ENCODE measurements around the gene VARS1. TPM values are rescaled to one million over a fixed set of nuclear protein-coding genes. Genes with fewer than 3 reads are reported as not detected.

VARS1 gene
- 85.2 and 165 TPM in 2 replicates for total RNA-seq

GRCh38 chr6:31795616-31796298 is at the start of gene VARS1:
Gene VARS1 (minus strand): TSS chr6:31795752. CDS start chr6:31795217, 535 bp downstream.

DNA sequence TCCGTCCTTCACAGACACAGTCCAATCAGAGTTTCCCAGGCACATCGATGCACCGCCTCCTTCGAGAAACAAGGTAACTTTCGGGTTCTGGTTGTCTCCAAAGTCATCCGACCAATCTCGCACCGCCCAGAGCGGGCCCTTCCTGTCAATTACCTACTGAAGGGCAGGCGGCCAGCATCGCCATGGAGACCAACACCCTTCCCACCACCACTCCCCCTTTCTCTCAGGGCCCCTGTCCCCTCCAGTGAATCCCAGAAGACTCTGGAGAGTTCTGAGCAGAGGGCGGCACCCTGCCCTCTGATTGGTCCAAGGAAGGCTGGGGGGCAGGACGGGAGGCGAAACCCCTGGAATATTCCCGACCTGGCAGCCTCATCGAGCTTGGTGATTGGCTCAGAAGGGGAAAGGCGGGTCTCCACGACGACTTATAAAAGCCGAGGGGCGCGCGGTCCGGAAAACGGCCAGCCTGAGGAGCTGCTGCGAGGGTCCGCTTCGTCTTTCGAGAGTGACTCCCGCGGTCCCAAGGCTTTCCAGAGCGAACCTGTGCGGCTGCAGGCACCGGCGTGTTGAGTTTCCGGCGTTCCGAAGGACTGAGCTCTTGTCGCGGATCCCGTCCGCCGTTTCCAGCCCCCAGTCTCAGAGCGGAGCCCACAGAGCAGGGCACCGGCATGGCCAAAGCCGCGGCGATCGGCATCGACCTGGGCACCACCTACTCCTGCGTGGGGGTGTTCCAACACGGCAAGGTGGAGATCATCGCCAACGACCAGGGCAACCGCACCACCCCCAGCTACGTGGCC is 31.9 kb upstream of the VARS1 start, which contains the start of gene HSPA1B:
Gene HSPA1B, plus strand, starts transcription at position 453 of the 794 bp plus-strand sequence. Its CDS starts 213 bp downstream, at position 666.

DNA sequence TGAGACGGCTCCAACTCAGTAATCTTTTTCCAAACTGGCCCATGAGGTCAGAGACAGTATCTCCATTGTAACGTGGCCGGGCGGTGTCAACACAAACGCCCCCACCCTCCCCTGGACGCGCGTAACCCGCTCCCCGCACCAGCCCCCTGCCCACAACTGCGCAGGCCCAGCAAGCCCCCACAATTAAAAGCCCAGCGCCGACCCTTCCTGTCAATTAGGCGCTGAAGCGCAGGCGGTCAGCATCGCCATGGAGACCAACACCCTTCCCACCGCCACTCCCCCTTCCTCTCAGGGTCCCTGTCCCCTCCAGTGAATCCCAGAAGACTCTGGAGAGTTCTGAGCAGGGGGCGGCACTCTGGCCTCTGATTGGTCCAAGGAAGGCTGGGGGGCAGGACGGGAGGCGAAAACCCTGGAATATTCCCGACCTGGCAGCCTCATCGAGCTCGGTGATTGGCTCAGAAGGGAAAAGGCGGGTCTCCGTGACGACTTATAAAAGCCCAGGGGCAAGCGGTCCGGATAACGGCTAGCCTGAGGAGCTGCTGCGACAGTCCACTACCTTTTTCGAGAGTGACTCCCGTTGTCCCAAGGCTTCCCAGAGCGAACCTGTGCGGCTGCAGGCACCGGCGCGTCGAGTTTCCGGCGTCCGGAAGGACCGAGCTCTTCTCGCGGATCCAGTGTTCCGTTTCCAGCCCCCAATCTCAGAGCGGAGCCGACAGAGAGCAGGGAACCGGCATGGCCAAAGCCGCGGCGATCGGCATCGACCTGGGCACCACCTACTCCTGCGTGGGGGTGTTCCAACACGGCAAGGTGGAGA is 19.7 kb upstream of the VARS1 start, which contains the start of the genes HSPA1A and HSPA1L:
Gene HSPA1A, plus strand, starts transcription at position 519 of the 814 bp plus-strand sequence. Its CDS starts 214 bp downstream, at position 733.
Gene HSPA1L, minus strand, starts transcription at position 259 of the 814 bp plus-strand sequence. CDS start 3,311 bp downstream, outside the sequence.

GRCh38 chr6:31806470-31807272 is 11.1 kb upstream of the VARS1 start, which contains the start of gene LSM2:
Gene LSM2 (minus strand): TSS chr6:31806966. CDS start chr6:31806757, 209 bp downstream.

GRCh38 chr6:31776989-31777666 is 18.4 kb downstream of the VARS1 start, which contains the start of gene VWA7:
Gene VWA7 (minus strand): TSS chr6:31777328. CDS start chr6:31776779, 549 bp downstream.

GRCh38 chr6:31762356-31762755 is 33.2 kb downstream of the VARS1 start, which contains the start of gene SAPCD1:
Gene SAPCD1 (plus strand): TSS chr6:31762656. CDS start chr6:31763055, 399 bp downstream.

Other genes starting within 250 kb of the VARS1 start
- gene ATP6V1G2, start 249.1 kb downstream of the VARS1 start, total RNA-seq = 0.63 and 0.98 TPM in 2 replicates
- gene NFKBIL1, start 248.1 kb downstream of the VARS1 start, total RNA-seq = 15.2 and 45.0 TPM in 2 replicates
- gene LTA, start 223.5 kb downstream of the VARS1 start, total RNA-seq = not detected in 2 replicates
- 1.3 and 5.7 TPM in 2 replicates for gene TNF, start 220.2 kb downstream of the VARS1 start, total RNA-seq
- 1.3 and 2.0 TPM in 2 replicates for gene LTB, start 213.3 kb downstream of the VARS1 start, total RNA-seq
- not detected in 2 replicates for gene LST1, start 209.5 kb downstream of the VARS1 start, total RNA-seq
- gene NCR3, start 202.7 kb downstream of the VARS1 start, total RNA-seq = not detected in 2 replicates
- not detected in 2 replicates for gene AIF1, start 180.5 kb downstream of the VARS1 start, total RNA-seq
- 145 and 181 TPM in 2 replicates for gene PRRC2A, start 175.0 kb downstream of the VARS1 start, total RNA-seq
- 343 and 397 TPM in 2 replicates for gene BAG6, start 143.1 kb downstream of the VARS1 start, total RNA-seq
- 2.8 and 5.2 TPM in 2 replicates for gene APOM, start 139.9 kb downstream of the VARS1 start, total RNA-seq
- gene C6orf47, start 135.0 kb downstream of the VARS1 start, total RNA-seq = 13.0 and 16.7 TPM in 2 replicates
- 10.1 and 12.8 TPM in 2 replicates for gene GPANK1, start 130.8 kb downstream of the VARS1 start, total RNA-seq
- gene CSNK2B, start 129.7 kb downstream of the VARS1 start, total RNA-seq = 302 and 333 TPM in 2 replicates
- gene LY6G5B, start 125.8 kb downstream of the VARS1 start, total RNA-seq = 1.3 and 2.3 TPM in 2 replicates
- 0.65 TPM in 1 of 2 replicates, not detected in the other for gene LY6G5C, start 114.7 kb downstream of the VARS1 start, total RNA-seq
- 31.6 and 46.3 TPM in 2 replicates for gene ABHD16A, start 92.4 kb downstream of the VARS1 start, total RNA-seq
- gene LY6G6F, start 88.9 kb downstream of the VARS1 start, total RNA-seq = not detected in 2 replicates
- not detected in 2 replicates for gene LY6G6D, start 80.4 kb downstream of the VARS1 start, total RNA-seq
- gene LY6G6C, start 74.0 kb downstream of the VARS1 start, total RNA-seq = not detected in 2 replicates
- not detected in 2 replicates for gene MPIG6B, start 72.4 kb downstream of the VARS1 start, total RNA-seq
- gene DDAH2, start 66.5 kb downstream of the VARS1 start, total RNA-seq = 38.1 and 92.2 TPM in 2 replicates
- 577 and 1,120 TPM in 2 replicates for gene CLIC1, start 59.2 kb downstream of the VARS1 start, total RNA-seq
- gene MSH5, start 55.7 kb downstream of the VARS1 start, total RNA-seq = 9.3 and 17.6 TPM in 2 replicates
- gene SAPCD1, start 33.1 kb downstream of the VARS1 start, total RNA-seq = 1.0 and 5.7 TPM in 2 replicates
- gene VWA7, start 18.4 kb downstream of the VARS1 start, total RNA-seq = 0.81 and 9.8 TPM in 2 replicates
- gene LSM2, start 11.2 kb upstream of the VARS1 start, total RNA-seq = 71.0 and 128 TPM in 2 replicates
- 0.16 and 0.76 TPM in 2 replicates for gene HSPA1L, start 19.5 kb upstream of the VARS1 start, total RNA-seq
- 55.9 and 60.6 TPM in 2 replicates for gene HSPA1A, start 19.8 kb upstream of the VARS1 start, total RNA-seq
- 78.6 and 83.3 TPM in 2 replicates for gene HSPA1B, start 32.0 kb upstream of the VARS1 start, total RNA-seq
- gene NEU1, start 67.1 kb upstream of the VARS1 start, total RNA-seq = 62.1 and 191 TPM in 2 replicates
- gene SLC44A4, start 83.2 kb upstream of the VARS1 start, total RNA-seq = 1.9 TPM in 1 of 2 replicates, not detected in the other
- gene EHMT2, start 101.9 kb upstream of the VARS1 start, total RNA-seq = 50.0 and 68.5 TPM in 2 replicates
- gene ZBTB12, start 106.3 kb upstream of the VARS1 start, total RNA-seq = 2.4 and 6.2 TPM in 2 replicates
- 0.49 and 2.5 TPM in 2 replicates for gene C2, start 132.0 kb upstream of the VARS1 start, total RNA-seq
- gene CFB, start 150.3 kb upstream of the VARS1 start, total RNA-seq = 0.33 and 3.7 TPM in 2 replicates
- gene NELFE, start 163.2 kb upstream of the VARS1 start, total RNA-seq = 108 and 116 TPM in 2 replicates
- 42.3 and 43.2 TPM in 2 replicates for gene SKIC2, start 163.4 kb upstream of the VARS1 start, total RNA-seq
- 21.5 and 27.3 TPM in 2 replicates for gene DXO, start 176.4 kb upstream of the VARS1 start, total RNA-seq
- 2.1 and 6.1 TPM in 2 replicates for gene C4A, start 186.3 kb upstream of the VARS1 start, total RNA-seq
- 0.49 and 11.0 TPM in 2 replicates for gene C4B, start 219.0 kb upstream of the VARS1 start, total RNA-seq
- 0.25 TPM in 1 of 2 replicates, not detected in the other for gene CYP21A2, start 242.7 kb upstream of the VARS1 start, total RNA-seq